HG03025 (cell line): ENCODE measurements around the gene SGCB.

Experiments
- ATAC-seq: cut with Tn5 transposase; IDR thresholded peaks from one replicate; pipeline ENCODE4 v1.9.1; 2021; ENCODE audit warnings: mild to moderate bottlenecking, moderate library complexity; ENCODE audit not compliant: unreplicated experiment, low FRiP score

SGCB gene

GRCh38 chr4:52028970-52029369 is 9.1 kb downstream of the SGCB start:
- ATAC-seq, result no peak

DNA sequence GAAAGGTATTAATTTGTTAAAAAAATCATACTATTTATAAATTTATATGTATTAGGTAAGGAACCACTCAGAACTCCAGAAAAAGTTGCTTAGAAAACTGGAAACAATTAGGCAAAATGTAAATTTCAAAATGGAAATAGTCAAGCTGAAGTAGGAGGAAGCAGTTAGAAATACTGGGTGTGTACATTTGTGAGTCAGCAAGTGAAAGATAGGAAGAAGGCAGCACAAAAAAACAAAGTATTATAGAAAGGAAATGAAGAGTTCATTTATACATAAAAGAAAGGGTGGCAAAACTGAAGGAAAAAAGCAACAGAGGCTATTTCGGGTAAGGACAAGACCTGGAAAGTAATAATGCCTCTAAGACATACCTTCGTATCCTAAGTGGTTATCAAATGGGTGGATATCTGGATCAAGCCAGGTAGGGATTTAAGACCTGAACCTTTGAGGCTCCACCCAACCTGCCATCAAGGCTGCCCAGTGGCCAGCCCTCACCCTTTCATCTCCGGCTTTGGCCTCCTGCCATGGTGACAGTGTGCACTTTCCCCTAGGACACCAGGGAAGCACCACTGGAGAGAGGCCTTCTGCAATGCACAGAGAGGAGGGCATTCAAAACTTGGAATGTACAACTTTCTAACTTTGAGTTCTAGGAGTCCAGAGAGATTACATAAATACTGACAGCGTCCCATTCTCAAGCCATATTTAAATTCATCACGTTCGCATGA is 18.0 kb downstream of the SGCB start, which contains the start of gene LRRC66:
LRRC66 (minus strand) TSS at position 428 of the 722 bp plus-strand sequence. CDS start 2,750 bp downstream, outside the sequence.
- ATAC-seq, result no peak

- ATAC-seq, result no peak
These were observed 20.3 kb downstream of the SGCB start for GRCh38 chr4:52017814-52018213.

DNA sequence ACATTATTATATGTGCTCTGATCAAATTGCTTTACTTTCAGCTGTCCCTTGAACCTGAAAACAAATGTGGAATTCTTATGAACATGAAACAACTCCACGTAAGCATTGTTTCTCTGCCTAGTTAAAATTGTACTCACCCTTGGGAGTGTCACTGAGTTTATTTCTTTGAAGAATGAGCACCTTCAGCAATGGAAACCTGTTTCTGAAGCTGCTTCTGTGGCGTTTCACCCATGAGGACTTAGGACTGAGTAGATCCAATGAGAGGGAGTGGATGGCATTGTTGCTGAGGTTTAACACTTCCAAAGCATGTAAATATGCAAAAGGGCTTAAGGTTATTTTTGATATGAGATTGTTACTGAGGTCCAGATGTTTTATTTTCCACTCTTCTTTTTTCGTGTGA is 21.1 kb downstream of the SGCB start:
- ATAC-seq, result no peak

DNA sequence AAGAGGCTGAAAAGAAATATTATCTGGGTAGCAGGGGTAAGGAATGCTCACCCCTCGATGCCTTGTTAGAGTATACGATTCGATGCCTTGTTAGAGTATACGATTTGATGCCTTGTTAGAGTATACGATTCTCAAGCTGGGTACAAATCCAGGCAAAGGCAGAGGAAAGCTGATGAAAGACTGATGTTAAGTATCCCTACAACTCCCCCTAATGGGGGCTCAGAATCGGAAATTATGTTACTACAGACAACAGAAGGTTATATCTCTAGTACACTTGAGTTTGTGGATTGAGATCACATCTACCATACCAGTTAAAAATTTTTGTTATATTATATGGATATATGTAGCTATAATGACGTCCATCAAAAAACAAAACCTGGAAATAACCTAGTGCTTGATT is 22.7 kb downstream of the SGCB start:
- ATAC-seq, result no peak

DNA sequence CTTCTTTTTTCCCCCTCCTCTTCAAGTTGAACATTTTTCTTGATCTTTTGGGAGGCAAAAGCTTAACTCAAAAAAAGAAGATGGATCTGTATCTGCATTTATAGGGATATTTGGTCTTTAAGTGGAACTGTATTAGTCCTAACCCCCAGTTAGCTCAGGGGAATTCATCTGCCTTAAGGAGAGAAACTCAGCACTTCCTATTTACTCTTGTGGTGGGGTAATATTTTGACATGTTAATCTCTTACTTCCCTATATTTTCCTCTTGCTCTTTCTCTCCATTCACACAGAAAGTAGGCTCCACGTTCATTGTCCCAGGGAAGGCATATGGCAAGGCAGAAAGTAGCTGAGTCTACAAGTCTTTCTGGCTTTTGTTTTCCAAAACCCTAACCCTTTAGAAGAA is 23.2 kb downstream of the SGCB start:
- ATAC-seq, result no peak

DNA sequence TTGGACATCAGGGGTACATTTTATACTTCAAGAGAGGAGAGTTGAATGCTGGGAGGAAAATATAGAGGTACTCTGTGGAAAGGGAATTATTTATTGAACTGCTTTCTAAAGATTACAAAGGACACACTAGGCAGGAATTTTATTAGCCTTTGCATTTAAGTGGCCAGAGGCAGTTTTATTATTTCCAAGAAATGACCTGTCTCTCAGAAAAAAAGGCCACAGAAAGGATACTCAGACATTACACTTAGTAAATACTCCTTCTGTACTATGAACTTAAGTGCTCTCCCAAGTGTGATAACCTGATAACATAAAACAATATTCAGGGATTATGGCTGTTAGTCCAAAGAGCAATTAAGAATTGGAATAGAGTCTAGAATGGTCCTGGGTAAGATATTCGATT is 25.4 kb downstream of the SGCB start:
- no peak for ATAC-seq

GRCh38 chr4:52010986-52011385 is 27.1 kb downstream of the SGCB start:
- ATAC-seq, result no peak

DNA sequence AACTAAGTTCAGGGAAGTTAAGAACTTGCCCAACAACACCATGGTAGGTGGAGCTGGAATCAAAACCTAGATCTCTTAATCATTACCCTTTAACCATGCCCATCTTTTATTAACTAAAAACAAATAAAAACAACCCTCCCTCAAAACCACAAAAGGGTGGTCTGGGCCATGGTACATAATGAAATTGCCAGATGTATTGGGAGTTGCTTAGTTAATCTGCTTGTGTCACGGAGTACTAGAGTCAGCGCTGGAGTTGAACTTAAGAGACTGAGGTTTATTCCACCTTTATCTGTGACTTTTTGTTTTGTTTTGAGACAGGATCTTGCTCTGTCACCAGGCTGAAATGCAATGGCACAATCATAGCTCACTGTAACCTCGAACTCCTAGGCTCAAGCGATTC is 31.2 kb downstream of the SGCB start:
- no peak for ATAC-seq

DNA sequence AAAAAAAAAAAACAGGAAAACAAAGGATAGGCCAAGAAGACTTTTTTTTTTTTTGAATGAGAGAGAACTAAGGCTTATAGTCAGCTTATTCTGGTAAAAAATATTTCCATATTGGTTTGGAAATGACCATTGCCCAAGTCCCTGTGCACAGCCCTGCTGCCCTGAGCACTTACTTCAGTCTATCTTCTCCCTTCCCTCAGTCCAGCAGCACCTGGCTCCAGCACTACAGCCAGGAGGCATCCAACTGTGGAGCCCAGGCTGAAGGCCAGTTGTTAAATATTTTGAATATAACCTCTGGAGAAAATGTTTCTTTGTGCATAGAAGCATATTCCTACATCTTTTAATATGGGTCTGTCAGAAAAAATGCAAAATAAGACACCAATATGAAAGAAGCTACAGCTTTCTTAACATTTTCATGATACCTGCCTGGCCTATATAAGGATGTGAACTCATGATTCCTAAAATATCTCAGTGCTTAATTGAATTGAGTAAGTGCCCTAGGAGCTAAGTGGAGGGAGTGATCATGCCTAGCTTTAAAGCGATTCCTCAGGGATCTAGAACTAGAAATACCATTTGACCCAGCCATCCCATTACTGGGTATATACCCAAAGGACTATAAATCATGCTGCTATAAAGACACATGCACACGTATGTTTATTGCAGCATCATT is 32.4 kb downstream of the SGCB start:
- ATAC-seq, result no peak

DNA sequence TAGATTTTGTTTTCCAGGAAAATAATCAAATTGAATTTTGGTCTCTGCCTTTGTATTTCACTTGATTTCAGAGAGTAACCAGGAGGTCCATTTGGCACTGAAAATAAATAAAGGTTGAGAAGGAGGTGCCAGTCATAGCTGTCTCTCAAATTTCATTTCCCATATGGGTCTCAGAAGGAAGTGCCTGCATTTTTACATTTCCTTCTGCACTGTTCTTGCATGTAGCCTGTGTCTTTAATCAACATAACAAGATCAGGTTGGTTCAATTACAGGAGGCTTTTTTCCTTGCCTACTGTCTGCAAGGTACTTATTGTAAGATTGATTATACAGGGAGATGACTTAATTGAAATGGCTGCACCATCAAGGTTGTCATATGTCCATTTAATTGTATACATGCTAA is 33.7 kb downstream of the SGCB start:
- no peak for ATAC-seq

DNA sequence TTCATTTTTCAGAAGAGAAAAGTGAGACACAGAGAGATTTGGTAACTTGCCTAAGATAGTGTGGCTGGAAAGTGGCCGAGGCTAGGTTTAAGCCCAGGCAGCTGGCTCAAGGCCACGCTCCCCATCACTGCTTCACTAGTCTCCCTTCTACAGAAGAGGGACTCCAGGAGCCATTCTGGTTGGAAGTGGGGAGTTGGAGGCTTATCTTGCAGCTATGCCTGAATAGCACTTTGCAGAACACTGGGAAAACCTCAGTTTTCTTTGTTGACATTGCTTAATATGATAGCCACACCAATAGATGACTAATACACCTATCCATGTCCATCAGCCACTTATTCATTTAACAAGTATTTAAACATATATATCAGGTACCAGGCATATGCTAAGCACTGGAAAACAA is 36.5 kb downstream of the SGCB start:
- ATAC-seq, result no peak

GRCh38 chr4:51999250-51999649 is 38.8 kb downstream of the SGCB start:
- no peak for ATAC-seq

GRCh38 chr4:51998837-51999236 is 39.3 kb downstream of the SGCB start:
- no peak for ATAC-seq

DNA sequence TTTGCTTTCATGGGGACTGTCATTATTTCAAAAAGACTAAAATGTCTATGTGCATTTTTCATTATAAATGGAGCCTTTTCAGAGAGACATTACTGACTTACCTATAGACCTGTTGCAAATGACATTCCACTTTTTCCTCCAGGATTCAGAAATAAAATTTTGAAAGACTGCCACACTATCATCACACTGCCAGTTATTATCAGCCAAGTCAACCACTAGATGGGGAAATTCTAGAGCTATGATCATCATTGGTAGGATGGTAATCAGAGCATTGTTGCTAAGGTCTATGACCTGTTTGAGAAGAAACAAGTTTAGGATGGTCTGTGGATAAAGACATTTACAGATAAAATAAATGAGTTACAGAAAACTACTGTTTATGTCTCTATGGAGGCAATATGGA is 40.5 kb downstream of the SGCB start:
- no peak for ATAC-seq

GRCh38 chr4:51995647-51996220 is 42.4 kb downstream of the SGCB start:
- no peak for ATAC-seq
